Superior temporal gyrus (tissue), 1 donor: ENCODE measurements around the gene SENP3.

ENCODE experiments used
- DNase-seq: peaks from one replicate; pipeline ENCODE4 v3.0.0-alpha.2; 2016; ENCODE audit errors: extremely low spot score

The SENP3 gene

DNA sequence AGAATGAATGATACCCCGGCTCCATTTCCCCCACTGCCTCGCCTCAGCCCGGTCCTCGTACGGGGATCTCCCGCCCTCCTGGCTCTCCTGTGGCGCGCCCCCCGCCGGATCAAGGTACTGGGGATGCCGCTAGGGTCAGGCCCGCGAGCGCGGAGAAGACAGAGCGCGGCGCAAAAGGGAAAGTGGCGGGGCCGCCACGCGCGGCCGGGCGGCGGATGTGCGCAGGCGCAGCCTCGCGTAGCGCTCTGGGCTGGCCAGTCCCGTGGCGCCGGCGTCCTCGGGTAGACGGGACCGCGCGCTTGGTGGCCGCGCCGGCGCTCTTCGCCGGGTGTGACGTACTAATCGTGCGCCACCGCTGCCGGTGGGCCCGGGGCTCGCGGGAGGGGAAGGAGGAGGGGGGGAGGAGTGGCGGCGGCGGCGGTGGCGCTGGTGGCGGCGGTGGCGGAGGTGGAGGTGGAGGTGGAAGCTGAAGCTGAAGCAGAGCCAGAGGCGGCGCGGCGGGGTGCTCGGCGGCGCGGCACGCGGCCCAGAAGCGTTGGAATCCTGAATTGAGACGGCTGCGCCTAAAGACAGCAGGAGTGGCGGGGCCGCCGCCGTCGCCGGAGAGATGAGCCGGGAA lies at the start of gene SENP3:
SENP3 (plus strand) TSS at position 331 of the 619 bp plus-strand sequence. CDS start 1,158 bp downstream, outside the sequence.
- DNase-seq: peak; percentile 88

GRCh38 chr17:7512105-7512504 lies 49.6 kb upstream of the SENP3 start:
- no peak for DNase-seq

- DNase-seq: no peak
Measured at GRCh38 chr17:7512824-7513540, 48.7 kb upstream of the SENP3 start.

DNA sequence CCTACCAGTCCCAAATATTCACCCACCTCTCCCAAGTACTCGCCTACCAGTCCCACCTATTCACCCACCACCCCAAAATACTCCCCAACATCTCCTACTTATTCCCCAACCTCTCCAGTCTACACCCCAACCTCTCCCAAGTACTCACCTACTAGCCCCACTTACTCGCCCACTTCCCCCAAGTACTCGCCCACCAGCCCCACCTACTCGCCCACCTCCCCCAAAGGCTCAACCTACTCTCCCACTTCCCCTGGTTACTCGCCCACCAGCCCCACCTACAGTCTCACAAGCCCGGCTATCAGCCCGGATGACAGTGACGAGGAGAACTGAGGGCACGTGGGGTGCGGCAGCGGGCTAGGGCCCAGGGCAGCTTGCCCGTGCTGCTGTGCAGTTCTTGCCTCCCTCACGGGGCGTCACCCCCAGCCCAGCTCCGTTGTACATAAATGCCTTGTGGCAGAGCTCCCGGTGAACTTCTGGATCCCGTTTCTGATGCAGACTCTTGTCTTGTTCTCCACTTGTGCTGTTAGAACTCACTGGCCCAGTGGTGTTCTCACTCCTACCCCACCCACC lies 47.8 kb upstream of the SENP3 start:
- DNase-seq: no peak

DNA sequence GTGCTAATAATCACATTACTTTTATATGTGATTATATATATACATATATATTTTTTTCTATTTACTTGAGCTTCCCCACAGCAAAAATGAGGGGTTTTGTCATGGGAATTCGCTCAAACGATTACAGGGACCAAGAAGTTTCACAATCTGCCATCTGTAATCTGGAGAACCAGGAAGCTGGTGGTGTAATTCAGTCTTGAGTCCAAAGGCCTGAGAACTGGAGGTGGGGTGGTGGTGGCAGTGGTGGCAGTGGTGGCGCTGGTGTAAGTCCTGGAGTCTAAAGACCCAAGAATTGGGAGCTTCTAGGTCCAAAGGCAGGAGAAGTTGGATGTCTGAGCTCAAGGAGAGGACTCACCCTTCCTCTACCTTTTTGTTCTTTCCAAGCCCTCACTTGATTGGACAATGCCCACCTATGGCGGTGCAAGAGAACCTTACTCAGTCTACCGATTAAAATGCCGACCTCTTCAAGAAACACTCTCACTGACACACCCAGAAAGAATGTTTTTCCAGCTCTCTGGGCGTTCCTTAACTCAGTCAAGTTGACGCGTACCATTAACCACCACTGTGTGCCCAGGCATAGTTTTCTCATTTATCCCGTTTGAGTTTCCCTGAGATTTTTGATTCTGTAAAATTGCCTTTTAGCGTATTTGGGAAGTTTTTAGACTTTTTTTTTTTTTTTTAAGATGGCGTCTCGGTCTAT lies 45.7 kb upstream of the SENP3 start:
- no peak for DNase-seq

DNA sequence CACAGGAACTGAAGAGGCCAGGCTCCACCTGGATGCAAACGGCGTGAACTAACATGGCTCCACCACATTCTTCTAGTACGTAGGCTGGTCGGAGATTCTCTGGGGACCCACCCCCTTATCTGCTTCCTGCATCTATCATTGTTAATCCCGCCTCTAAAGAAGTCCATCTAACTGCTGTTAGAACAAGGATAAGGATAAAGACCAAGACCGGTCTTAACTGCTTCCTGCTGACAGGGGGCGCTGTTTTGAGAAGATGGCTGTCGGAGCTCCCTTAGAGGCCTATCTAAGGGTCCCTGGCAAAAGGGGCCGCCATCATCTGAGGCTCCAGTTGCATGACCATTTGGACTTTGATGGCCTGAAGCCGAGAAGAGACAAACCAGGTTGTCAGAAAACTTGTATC lies 38.7 kb upstream of the SENP3 start:
- DNase-seq: no peak

GRCh38 chr17:7528842-7529241 lies 32.9 kb upstream of the SENP3 start:
- no peak for DNase-seq

DNA sequence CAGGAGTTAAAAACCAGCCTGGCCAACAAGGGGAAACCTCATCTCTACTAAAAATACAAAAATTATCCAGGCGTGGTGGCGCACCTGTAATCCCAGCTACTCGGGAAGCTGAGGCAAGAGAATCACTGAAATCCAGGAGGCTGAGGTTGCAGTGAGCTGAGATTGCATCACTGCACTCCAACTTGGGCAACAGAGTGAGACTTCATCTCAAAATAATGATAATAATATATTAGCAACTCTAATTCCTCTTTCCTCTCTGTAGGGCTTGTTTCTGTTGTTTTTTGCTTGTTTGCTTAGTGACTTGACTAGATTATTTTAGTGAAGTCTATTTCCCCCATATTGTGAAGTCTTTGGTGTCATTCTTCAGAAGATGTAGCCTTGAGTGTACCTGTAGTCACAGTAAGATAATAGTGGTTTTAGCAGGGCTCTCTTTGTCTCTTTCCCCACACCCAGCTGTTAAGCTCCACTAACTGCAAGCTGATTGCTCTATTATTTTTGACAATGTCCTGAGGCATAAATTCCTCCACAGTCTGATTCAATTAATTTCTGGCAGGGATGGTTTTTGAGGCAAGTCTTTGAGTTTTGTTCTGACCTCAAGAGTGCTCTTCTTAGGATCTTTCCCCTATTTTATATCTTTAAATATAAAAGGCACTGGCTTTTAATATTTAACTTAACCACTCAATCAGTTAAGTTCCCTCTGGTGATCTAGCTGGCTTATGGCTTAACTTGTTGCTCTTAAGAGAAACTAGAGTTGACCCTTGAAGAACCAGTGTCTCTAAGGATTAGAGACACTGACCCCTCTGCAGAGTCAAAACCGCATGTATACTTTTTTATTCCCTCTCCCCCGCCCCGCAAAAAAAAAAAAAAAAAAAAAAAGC lies 31.5 kb upstream of the SENP3 start:
- no peak for DNase-seq

GRCh38 chr17:7538050-7538449 lies 23.7 kb upstream of the SENP3 start:
- DNase-seq: no peak

DNA sequence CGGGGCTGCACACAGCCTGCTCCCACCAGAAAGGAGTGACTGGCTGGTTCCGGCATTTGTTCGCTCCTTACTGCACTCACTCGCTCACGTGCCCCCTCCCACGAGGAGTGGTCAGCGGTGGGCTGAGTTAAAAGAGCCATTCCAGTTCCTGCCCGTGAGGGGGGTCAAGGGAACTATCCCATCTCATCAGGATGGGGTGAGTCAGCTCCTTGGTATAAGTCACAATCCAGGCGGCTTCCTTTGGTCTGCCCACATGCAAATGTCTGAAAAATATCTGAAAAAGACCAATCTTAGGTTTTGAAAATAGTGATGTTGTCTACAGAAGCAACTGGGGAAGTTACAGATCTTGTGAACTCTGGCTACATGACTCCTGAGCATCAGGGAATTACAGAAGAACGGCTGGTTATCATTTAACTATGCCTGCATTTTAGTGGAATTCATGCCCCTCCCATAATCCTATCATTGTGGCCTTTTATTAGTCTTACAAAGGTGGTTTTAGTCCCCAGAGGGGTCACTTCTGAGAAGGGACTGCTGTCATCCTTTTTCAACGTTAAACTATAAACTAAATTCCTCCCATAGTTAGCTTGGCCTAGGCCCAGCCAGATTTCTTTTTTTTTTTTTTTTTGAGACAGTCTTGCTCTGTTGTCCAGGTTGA lies 22.7 kb upstream of the SENP3 start:
- DNase-seq: no peak

- no peak for DNase-seq
Measured at GRCh38 chr17:7541074-7541621, 20.6 kb upstream of the SENP3 start.

DNA sequence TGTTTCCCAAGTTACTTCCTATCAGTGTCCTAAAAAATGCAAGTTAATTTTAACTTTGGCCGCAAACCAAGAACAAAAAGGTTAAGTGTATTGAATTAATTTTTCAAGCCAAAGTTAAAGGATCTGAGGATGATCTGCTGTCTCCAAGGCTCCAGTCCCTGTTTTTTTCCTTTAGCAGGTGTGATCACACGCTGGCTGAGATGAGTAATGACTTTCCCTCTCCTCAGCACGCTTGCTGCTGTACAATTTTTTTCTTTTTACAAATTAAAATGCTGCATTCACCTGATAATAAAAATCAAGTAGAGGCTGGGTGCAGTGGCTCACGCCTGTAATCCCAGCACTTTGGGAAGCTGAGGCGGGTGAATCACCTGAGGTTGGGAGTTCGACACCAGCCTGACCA lies 16.8 kb upstream of the SENP3 start:
- no peak for DNase-seq

- DNase-seq: peak; percentile 26
Measured at GRCh38 chr17:7548585-7549400, 12.9 kb upstream of the SENP3 start, which contains the start of gene TNFSF12. TNFSF12 (plus strand) TSS chr17:7549058; CDS start chr17:7549154, 96 bp downstream.

DNA sequence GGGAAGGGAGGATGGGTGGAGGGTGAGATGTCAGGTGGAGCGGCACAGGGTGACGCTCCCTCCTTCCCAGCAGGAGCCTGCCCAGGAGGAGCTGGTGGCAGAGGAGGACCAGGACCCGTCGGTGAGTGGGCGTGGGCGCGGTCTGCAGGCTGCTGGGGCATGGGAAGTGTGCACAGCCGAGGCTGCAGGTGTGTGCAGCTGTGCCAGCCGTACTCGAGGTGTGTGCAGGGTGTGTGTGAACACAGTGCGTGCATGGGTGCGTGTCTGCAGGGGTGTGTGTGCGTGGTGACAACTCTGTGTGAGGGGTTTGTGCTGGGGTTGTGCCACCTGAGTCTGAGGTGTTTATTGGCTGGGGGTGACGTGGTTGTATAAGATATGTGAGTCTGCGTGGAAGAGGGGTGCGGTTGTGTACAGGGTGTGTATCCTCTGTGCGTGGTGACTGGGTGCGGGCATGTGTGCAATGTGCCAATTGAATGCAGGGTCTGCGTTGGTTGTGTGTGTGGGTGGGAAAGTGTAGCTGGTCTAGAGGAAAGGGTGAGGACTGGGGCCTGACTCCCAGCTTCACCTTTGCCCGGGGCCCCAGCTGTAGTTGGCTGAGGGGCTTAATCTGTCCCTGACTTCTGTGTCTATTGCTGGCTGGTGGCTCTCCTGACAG lies 12.2 kb upstream of the SENP3 start:
- no peak for DNase-seq

DNA sequence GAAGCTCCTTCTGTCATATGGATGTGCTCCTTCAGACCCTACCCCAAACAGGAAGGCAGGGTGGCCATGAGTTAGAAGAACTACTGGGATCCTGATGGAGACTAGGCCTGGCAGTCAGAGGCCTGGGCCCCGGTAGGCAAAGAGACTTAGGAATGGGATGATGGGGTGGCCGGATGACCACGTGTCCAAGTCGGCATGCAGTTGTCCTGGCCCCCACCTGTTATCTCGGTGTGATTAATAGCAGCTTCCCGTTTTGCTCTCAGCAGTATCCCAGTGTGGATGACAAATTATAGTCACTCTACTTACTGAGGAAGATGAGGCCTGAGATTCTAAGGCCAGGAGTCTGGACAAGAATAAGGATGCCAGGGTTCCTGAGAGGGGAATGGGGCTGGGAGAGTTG lies 11.4 kb upstream of the SENP3 start:
- no peak for DNase-seq

GRCh38 chr17:7551396-7551795 lies 10.3 kb upstream of the SENP3 start:
- DNase-seq: no peak

DNA sequence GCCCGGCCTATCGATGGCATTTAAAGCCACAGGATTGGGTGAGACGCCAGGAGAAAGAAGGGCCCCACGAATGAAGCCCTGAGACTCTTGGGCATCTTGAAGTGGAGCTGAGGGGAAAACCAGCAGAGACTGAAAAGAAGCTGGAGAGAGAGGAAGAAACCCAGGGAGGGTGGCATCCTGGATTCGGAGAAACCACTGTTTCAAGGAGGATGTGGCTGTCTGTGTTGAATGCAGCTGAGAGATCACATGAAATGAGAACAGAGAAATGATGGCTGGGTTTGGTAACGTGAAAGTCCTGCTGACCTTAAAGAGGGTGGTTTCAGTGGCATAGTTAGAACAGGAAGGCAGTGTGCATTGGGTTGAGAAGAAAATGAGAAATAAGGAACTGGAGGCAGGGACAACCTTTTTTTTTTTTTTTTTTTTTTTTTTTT lies 9.1 kb upstream of the SENP3 start:
- DNase-seq: no peak

GRCh38 chr17:7553356-7553755 lies 8.4 kb upstream of the SENP3 start:
- DNase-seq: no peak

DNA sequence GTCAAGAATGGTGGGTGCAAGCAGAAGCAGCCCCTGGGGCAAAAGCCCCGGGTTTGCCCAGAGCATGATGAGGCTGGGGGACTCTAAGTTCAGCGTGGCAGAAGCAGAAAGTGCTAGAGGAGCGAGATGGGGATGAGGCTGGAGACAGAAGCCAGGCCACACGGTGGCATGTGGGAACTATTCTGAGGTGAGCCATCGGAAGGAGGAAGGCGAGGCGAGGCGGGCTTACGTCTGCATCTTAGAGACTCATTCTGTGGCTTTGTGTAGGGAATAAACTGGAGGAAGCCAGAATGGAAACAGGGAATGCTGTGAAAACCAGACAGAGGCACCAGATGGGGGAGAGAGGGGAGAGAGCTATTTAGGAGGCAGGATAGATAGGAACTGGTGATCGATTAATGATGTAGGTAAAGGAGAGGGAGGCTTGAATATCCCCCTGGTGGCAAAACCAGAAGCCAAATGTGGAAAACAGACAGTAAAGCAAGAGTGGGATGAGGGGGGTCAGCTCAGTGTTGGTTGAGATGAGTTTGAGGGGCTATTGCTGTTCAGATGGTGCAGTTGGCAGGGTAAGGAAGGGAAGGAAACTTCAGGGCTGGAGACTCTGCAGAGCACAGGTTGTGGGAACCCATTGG lies 6.3 kb upstream of the SENP3 start:
- no peak for DNase-seq
